ENCODE measurements around the gene ZYG11B.
"Not testable (repeated sequence)": the region's sequence is repeated elsewhere in the genome, so short reads cannot be mapped to it uniquely, and the experiment has no call there.

Gene ZYG11B

GRCh38 chr1:52726265-52727113 lies at the start of gene ZYG11B:
ZYG11B (plus strand) TSS chr1:52726453; CDS start chr1:52726654, 201 bp downstream.
- DNase-seq, result peak; percentile 5

DNA sequence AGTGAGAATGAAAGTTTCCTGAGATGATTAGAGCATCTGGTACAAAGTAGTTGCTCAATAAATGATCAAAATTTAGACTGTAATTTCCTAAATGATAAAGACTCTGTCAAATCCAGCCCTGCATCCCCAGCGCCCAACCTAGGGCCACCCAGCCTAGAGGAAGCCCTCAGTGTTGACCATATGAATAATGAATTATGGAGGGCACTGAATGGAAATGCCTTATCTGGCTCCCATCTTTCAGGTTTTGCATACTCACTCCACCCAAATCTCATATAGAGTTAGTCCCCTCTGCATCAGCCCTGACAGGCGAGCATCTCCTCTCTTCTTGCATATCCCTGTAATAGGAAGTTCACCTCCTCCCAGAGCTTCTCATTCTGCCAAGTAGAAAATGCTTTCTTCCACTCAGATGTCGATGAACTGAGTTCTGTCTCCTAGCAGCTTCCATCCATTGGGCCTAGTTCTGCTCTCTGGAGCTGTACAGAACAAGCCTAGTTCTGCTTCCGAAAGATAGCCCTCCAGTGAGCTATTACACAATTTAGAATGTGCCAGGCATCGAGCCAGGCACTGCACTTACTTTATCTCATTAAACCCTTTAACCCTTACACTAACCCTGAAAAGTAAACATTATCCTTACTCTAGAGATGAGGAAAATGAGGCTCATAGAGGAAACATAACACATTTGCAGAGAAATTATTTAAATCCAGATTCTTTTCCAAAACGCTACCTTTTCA lies 49.0 kb upstream of the ZYG11B start:
- no peak for DNase-seq

DNA sequence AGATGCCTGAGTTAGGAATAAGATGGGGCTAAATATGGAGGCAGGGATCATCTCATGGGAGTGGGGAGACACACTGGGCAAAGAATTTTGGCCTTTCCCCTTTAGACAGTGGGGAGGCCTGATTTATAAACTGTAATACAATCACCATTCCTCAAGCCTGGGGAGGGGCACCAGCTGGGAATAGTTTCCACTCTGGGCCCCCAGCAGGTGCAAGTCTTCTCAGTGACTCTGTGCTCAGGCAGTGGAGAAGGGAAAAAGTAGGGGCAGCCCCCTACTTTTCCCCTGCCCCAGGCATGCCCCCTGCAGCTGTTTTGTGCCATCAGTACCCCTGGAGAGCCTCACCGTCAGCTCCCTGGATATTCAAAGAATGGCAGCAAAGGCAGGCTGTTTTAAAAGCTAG lies 47.2 kb upstream of the ZYG11B start:
- no peak for DNase-seq

DNA sequence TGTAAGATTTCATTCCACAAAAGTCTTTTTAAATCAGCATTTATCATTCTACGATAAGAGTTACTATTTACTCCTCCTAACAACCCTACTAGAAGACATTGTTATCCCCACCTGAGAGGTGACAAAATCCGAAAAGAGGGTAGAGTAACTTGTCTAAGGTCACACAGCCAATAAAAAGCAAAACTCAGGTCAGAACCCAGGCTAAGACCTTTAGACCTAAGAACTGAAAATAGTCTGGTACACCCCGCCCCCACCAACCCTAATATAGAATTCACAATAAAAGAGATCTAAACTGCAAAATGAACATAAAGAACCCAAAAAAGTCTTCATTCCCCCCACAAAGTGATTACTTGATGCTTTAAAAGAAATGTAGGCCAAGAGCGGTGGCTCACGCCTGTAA lies 46.8 kb upstream of the ZYG11B start:
- no peak for DNase-seq

- no peak for DNase-seq
Measured at GRCh38 chr1:52680353-52680752, 45.9 kb upstream of the ZYG11B start.

DNA sequence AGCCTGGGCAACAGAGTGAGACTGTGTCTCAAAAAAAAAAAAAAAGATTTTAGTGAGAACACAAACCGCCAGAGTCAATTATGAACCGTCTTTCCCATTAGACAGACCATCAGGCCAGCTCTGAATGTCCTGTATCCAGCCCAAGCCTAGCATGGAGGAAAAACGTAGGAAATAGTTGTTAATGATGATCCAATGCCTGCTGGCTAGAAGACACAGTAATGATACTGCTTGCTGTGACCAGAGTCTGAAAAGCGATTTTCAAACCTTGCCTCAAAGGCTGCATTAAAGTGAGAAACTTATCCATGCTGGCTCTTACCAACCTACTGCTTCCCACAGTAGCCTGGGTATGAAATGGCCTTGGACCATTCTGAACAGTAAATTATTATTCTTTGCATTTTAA lies 45.1 kb upstream of the ZYG11B start:
- no peak for DNase-seq

GRCh38 chr1:52683367-52683940 lies 42.8 kb upstream of the ZYG11B start:
- DNase-seq, result no peak

DNA sequence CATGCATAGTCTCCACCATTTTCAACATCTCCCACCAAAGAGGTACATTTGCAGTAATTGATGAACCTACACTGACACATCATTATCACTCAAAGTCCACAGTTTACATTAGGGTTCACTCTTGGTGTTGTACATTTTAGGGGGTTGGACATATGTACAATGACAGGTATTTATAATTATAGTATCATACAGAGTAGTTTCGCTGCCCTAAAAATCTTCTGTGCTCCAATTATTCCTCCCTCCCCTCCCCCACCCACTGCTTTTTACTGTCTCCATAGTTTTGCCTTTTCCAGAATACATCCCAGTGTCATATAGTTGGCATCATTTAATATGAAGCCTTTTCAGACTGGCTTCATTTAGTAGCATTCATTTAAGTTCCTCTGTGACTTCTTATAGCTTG lies 41.7 kb upstream of the ZYG11B start:
- DNase-seq, result no peak

DNA sequence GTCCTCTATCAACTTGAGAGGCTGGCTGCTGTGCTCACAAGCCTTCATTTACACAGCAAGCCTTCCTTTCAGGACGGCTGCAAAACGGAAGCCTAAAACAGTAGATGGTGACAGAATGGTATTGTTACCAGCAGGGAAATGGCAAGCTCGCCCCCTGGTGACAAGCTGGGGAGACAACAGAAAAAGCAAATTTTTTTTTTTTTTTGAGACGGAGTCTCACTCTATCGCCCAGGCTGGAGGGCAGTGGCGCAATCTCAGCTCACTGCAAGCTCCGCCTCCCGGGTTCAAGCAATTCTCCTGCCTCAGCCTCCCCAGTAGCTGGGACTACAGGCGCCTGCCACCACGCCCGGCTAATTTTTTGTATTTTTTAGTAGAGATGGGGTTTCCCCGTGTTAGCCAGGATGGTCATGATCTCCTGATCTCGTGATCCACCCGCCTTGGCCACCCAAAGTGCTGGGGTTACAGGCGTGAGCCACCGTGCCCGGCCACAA lies 39.9 kb upstream of the ZYG11B start:
- peak; percentile 27 for DNase-seq

- DNase-seq, result no peak
Measured at GRCh38 chr1:52686830-52687229, 39.4 kb upstream of the ZYG11B start.

DNA sequence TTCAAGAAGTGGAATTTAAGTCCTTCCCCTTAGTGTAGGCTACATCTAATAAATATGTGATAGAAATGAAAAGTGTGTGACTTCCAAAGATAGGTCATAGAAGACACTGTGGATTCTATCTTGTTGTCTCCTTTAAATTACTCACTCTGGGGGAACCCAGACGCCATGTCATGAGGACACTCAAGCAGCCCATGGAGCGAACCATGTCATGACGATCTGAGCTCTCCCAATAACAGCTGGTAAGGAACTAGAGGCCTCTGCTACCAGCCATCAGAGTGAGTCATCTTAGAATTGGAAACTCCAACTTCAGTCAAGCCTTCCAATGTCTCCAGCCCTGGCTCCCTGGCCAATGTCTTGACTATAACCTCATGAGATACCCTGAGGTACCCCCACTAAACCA lies 34.4 kb upstream of the ZYG11B start:
- DNase-seq, result no peak

DNA sequence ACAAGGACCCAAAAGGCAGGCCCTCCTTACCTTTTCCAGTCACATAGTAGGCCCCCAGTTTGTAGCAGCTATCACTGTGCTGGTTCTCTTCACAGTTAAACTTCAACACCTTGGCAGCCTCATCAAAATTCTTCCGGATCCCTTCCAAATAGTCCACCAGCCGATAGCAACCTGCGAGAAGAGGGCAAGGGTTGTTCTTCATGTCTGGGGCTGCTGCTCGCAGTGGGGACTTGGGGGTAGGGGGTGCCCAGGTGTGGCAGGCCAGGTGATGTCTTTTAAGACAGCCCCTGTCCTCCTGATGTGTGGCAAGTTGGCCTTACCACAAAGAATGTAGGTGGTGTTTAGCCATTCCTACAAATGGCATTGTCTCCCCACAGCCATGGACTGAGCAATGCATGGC lies 33.6 kb upstream of the ZYG11B start:
- no peak for DNase-seq

DNA sequence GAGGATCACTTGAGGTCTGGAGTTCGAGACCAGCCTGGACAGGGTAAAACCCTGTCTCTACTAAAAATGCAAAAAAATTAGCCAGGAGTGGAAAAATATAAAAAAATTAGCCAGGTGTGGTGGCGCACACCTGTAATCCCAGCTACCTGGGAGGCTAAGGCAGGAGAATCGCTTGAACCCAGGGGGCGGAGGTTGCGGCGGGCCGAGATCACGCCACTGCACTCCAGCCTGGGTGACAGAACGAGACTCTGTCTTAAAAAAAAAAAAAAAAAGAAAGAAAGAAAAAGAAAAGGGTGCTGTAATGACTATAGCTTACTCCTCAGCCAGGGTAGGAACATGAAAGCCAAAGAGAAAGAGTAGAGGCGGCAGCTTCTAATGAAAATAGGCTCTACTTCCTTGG lies 32.9 kb upstream of the ZYG11B start:
- DNase-seq, result not testable (repeated sequence)

DNA sequence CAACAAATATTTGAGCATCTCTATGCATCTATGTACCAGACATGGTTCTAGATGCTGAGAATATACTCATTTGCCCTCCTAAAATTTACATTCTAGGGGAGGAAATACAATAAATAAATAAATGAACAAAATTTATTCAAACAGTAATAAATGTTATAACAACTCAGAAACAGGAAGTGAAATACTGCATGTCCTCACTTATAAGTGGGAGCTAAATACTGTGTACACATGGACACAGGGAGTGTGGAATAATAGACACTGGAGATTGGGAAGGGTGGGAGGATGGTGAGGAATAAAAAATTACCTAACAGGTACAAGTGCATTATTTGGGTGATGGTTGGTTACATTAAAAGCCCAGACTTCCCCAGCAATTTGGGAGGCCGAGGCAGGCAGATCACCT lies 32.4 kb upstream of the ZYG11B start:
- no peak for DNase-seq

DNA sequence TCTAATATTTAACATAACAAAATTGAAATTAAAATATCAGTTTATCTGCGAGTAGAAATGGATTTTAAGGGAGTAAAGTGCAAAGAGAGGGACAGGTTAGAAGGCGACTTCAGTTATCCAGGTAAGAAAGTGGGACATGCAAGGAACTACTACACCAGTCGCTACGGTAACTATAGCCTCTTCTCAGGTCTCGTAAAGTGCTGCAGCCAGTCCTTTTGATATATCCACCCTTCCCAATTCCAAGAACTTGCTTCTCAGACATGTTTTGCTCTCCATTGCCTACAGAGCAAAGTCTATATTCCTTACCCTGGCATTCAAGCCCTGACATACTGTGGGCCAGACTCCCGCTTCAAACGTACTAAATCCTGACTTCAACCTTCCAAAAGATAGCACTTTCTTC lies 30.6 kb upstream of the ZYG11B start:
- DNase-seq, result no peak

- DNase-seq, result peak; percentile 18
Measured at GRCh38 chr1:52697795-52698674, 28.2 kb upstream of the ZYG11B start, which contains the start of gene COA7. COA7 (minus strand) TSS chr1:52698347; CDS start chr1:52698326, 21 bp downstream.

DNA sequence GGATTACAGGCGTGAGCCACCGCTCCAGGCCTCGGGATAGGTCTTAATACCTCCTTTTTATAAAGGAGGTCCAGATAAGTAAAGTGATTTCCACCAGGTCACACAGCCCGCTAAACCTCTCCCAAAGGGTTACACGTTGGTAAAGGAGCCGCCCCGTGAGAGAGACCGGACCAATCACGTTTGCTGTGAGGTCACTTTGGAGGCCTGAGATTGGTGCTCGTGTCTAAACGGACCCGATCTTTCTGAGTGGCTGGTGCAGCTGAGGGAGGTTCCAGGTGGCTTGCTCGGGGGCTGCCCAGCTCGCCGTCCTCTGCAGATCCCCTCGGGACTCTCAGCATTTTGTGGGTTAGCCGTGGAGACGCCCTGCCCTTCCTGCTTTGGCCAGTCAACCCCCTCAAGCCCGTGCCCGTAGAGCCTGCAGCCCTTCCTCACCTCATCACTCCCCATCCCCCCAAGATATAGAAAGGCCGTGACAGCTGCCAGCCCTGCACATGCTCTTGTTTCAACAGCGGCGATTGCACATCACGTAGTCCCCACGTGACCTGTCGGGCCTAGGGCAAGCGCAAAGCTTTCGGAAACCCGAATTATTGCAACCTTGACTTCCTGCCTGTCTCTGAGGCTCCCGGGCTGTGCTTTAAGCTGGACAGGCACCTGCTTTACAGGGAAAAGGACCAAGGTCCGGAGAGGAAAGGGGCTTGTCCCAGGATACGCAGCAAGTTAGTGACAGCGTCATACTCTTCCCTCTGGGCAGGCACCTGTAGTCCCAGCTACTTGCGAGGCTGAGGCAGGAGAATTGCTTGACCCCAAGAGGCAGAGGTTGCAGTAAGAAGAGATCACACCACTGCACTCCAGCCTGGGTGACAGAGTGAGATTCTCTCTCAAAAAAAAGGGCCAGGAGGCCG lies 23.1 kb upstream of the ZYG11B start:
- DNase-seq, result no peak

DNA sequence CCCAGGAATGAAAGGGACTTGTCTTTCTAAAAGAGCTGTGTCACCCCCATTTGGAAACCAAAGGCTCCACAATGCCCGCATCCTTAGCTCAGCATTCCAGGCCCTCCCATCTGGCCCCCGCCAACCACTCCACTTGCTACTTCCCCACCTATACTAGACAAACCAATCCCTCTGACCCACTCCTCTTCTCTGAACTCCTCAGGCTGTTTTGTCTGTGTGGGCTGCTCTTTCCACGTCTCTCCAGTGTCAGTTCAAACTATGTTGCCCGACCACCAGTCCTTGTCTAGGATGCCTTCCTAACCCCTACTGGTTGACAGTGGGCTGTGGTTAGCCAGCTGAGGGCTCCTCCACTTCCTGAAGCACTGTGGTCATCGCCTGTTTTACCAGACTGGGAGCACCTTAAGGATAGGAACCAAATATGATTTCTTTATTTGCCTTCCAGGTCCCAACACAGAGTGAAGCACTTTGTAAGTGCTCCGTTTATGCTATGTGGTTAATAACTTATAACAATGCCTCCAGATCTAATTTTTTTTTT lies 20.1 kb upstream of the ZYG11B start:
- no peak for DNase-seq

GRCh38 chr1:52706941-52707926 lies 19.0 kb upstream of the ZYG11B start:
- no peak for DNase-seq

Data from NCI-H1436 treated with DMSO at 0.1 percent for 48 hours (cell line).